NCI-H524 treated with DMSO at 0.1 percent for 48 hours (cell line): ENCODE measurements around the gene MED7.

ENCODE experiments used
- DNase-seq: peaks from one replicate; lab custom pipeline; 2025; lab: John Stamatoyannopoulos, UW

Gene MED7

GRCh38 chr5:157106630-157107461 is 35.8 kb downstream of the MED7 start:
- DNase-seq = no peak

DNA sequence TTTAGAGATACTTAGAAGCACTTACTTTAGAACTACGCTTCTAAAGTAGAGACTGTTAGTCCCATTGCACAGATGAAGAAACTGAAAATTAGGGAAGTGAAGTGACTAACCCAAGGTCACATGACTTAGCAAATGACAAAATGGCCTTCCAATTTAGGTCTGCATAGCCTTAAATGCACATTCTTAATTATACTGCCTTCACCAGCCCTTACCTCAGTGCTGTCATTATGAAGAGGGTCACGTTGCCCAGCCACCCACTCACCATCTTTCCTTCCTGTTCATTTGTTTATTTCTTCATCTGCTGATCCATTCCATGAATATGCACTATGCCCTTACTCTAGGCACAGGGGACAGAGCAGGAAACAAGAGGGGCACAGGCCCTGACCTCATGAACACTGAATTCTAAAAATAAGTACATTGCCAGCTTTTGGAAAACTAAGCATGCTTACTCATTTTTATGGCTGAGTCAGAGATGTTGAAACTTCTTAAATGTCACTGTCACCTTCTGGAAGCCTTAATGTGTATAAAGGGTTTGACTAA is 42.5 kb downstream of the MED7 start:
- no peak for DNase-seq

GRCh38 chr5:157088342-157088990 is 54.2 kb downstream of the MED7 start:
- DNase-seq = no peak
